Activated CD8-positive, alpha-beta memory T cell treated with anti-CD3 and anti-CD28 coated beads for 36 hours (primary cell): Measurements from ENCODE around the gene COL8A1. TPM values are rescaled to one million over a fixed set of nuclear protein-coding genes. Genes with fewer than 3 reads are reported as not detected.
"Not testable (repeated sequence)": the region's sequence is repeated elsewhere in the genome, so short reads cannot be mapped to it uniquely, and the experiment has no call there.

Experiments
- CTCF ChIA-PET: fragments of 350-600 bp; sonication (Branson Sonifier 250); formaldehyde crosslinking; loops from one replicate; lab custom pipeline; 2021; ENCODE audit warnings: antibody characterized with exemption; lab: Charles Lee
- POLR2A ChIA-PET: fragments of 350-600 bp; sonication (Branson Sonifier 250); formaldehyde crosslinking; loops from one replicate; lab custom pipeline; 2021; ENCODE audit warnings: antibody characterized with exemption; lab: Charles Lee
- total RNA-seq, 2 experiments: library from RNA; stranded (reverse); gene quantifications; one replicate each; pipeline ENCODE4 v1.2.3, GENCODE V29; 2021

The COL8A1 gene
- total RNA-seq, 2 experiments from 2014 or later, result 0.06 TPM; not detected in 1

DNA sequence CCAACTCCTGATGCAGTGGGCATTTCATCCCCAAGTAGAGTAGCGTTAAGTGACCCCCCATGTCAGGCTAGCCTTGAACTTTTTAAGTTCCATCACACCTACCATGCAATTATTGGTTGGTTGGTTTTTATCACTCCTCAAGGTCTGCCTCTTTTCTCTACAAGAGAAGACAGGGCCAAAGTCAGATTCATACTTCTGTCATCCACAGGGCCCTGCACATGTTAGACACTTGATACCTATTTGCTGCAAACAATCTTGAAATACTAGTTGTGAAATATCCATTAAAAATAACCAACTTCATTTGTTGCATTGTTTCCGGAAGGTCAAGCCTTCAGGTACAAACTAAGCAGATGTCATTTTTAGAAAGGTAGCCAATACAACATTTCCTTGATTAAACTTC lies 180.4 kb downstream of the COL8A1 start:
- ChIA-PET CTCF (interaction anchor here (1.1 to 1.8 kb wide), 2 partner anchors 11 to 13 kb away, joined by 4 to 8 read pairs; no protein-coding TSS in a partner anchor), POLR2A (no interaction called here)

DNA sequence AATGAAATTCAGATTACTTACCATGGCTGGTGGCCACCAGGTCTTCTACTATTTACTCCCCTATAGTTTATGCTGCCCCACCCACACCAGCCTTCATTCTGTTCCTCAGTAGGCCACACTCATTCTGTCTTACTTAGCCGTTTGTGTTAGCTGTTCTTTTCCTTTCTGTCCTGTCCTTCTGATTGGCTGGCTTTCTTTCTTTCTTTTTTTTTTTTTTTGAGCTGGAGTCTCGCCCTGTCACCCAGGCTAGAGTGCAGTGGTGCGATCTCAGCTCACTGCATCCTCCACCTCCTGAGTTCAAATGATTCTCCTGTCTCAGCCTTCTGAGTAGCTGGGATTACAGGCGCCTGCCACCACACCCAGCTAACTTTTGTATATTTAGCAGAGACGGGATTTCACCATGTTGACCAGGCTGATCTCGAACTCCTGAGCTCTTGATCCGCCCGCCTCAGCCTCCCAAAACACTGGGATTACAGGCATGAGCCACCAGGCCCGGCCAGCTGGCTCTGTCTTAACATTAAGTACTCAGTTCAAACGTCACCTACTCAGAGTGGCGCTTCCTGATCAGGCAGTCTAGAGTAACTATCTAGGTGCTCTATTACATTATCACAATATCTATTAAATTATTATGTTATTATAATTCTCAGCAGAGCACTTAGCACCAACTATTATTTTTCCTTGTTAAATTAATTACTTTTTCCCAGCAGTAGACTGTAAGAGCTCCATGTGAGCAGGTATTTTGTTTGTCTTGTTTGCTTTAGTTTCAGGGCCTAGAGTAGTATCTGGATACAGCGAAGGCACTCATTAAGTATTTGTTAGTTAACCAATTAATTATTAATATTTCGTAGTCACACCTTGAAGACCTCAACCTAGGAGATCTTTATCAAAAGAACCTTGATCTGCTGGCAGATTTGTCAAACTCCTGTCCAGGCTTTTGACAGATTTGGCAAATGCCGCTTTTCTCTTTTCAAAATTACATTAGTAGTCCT lies 185.6 kb downstream of the COL8A1 start:
- ChIA-PET POLR2A (interaction anchor here (0.6 kb wide), 1 partner anchor 266 kb away, joined by 3 read pairs; no protein-coding TSS in a partner anchor), CTCF (interaction anchor here (1.1 to 1.4 kb wide), 2 partner anchors 8 to 52 kb away, joined by 3 to 5 read pairs; no protein-coding TSS in a partner anchor)

DNA sequence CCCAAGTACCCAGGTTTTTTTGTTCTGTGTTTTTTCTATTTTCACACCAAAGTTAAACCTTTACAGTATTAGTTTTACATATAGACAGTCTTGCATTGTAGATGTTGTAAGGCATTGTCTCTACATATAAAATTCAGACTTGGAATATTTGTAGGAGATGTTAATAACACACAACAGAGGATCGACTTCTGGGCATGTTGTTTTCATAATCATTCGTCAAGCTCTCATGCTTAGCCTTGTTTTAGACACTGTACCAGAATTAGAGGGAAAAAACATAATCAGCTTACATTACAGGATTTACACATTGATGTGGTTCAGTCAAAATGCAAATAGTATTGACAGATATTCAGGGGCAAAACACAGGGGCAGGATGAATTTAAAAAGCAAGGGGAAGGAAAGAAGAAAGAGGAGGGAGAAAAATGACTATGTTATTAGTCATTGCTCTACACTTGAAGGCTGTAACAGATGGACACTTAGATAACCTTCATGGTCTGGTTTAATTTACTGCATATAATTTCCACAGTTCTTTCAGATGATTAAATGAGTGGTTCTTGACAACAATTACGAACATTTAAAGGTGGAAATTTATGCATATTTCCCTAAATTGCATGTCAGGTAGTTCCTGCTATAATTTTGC lies 186.7 kb downstream of the COL8A1 start:
- POLR2A ChIA-PET, result no interaction called here
- CTCF ChIA-PET, result no interaction called here

DNA sequence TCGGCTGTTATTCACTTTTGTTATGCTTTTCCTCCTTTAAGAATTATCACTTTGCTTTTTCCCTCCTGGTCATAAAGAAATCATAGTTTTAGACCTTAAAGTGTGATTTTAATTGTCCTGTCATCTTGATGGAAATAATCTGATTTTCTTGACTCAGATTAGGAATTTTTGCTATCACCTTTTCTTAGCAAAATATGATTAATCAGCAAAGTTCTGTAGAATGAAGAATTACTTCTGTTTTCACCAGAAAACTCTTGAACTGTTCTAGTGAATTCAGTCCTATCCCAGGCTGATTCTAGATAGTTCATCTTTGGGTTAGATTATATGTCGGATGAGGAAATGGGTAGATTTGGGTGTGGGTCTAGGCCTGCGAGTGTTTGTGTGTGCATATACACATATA lies 191.4 kb downstream of the COL8A1 start:
- POLR2A ChIA-PET, result no interaction called here
- CTCF ChIA-PET, result no interaction called here

DNA sequence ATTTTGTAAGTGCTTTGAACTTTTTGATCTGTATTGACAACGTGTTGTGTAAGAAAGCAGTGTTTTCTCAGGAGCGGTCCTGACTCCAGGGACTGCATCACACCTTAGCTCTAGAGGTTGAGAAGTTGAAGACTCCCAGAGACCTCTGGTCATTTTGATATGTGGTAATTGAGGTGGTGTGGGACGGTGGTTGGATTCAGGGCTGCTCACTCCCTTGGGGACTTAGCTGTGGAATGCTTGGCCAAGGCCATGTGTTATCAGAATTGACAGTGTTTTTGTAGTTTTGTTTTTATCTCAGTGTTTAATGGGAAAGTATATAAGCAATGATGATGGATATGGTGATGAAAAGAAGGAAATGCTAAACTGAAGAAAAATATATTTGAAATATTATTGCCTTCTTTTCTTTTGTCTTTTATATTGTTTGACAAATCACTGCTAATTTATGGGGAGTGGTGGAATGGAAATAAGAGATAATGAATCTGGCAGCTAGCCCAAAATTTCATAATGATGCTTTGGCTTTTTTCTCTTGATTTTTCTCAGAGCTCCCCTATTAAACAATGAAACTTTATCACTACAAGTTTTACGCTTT lies 195.3 kb downstream of the COL8A1 start:
- ChIA-PET POLR2A (interaction anchor here (0.6 kb wide), 1 partner anchor 251 kb away, joined by 3 read pairs; no protein-coding TSS in a partner anchor), CTCF (interaction anchor here (0.5 to 2.8 kb wide), 4 partner anchors 347 to 1858 kb away, joined by 3 to 13 read pairs (median 3); no protein-coding TSS in a partner anchor)

DNA sequence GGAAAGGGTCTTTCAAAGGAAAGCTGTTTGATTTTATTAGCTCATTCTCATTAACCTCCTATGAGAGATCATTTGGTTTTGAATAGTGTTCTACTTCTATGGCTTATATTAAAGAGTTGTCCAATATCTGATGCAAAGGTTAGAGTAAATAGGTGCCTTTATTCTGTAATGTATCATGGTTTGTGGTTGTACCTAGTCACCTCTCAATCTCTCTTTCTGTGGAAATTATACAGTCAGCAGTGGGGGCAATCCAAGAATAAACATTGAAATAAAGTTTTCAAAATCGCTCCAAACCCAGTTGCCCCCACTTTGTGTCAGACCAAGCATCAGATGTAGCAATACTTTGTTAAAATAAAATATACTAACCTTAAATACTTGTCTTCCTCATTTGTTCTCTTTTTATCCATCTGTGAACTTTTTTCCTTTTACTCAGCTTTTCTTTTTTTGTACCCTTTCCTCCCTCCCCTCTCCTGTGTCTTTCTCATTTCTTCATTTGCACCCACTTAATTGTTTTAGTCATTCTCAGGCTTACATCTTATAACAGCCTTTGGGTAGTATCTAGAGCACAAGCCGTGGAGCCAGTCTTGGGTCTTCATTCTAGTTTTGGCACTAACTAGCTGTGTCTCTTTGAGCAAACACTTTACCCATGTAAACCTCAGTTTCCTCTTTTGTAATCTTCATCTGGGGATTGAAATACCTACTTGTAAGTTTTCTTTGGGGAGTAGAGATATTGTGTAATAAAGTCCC lies 196.0 kb downstream of the COL8A1 start:
- ChIA-PET CTCF (interaction anchor here (0.5 to 1.1 kb wide), 2 partner anchors 347 to 1857 kb away, joined by 3 read pairs; no protein-coding TSS in a partner anchor), POLR2A (no interaction called here)

DNA sequence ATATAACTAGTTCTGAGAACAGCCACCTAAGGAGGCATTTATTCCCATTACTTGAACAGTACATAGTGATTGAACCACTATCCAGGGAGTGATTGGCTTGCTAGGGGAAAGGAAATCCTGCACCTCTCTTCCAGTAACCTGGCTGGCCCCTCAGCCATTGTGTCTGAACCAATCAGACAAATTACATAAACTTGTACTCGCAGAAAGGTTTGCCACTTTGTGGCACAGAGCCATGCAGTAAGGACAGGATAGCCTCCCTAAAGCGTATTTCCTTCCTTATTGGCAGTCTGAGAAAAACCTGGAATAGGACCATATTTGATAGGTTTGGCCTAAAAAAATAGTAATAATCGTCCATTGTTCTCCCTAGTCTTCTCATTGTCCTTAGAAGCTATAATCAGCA lies 198.3 kb downstream of the COL8A1 start:
- ChIA-PET CTCF (no interaction called here), POLR2A (no interaction called here)

DNA sequence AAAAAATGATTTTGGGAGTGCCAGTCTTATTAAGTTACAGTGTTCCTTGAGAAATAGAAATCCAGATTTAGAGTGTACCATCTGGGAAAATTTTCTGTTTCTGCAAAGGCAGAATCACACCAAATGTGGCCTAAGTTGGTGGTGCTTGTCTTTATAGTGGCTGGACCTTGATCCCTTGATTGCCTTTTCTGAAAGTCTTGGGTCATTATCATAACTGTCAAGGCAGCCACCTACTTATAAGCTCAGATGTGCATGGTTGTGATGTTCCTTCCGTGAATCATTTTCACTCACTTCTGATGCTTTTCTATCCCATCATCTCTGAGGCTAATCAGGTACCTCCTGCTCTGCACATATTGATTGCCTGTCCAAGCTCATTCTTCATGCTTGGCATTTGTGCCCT lies 199.3 kb downstream of the COL8A1 start:
- POLR2A ChIA-PET, result no interaction called here

DNA sequence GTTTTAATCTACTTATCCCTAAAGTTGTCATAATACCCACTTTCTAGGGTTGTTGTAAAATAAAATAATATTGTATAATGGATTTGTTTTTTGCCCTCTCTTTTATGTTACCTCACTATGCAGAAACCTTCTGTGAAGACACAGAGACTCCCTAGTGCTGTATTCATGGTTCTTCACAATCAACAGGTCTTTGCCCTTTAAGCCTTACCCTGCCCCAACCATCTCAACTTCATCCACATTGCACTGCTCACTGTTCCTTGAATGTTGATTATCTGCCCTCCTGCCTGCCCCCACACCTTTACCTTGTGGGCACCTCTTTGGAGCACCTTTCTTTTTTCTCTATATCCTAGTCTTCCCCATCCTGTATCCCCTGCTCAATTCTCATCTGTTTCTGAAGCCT lies 200.4 kb downstream of the COL8A1 start:
- POLR2A ChIA-PET, result no interaction called here
- CTCF ChIA-PET, result no interaction called here

More for the DNA sequence above, 199.3 kb downstream of the COL8A1 start:
- CTCF ChIA-PET, result interaction anchor here (0.6 to 0.9 kb wide), 2 partner anchors 416 to 1299 kb away, joined by 3 to 5 read pairs; no protein-coding TSS in a partner anchor

DNA sequence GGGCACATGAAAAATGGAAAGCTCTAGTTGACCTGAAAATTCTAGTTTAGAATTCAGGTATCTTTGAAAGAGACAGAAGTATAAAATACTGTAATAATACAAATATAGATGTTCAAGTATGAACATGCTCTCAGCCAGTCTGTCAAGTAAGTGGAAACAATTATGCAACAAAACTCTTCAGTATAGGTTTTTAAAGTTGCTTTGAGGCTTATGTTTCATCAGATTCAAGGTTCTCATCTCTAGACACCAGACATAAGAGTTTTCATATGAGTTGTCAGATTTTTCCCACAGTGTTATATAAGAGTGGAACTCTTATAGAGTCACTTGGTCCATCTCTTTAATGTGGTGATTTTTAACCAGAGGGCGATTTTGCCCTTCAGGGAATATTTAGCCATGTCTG lies 201.2 kb downstream of the COL8A1 start:
- CTCF ChIA-PET, result interaction anchor here (0.8 kb wide), 1 partner anchor 9 kb away, joined by 5 read pairs; no protein-coding TSS in a partner anchor
- POLR2A ChIA-PET, result no interaction called here

DNA sequence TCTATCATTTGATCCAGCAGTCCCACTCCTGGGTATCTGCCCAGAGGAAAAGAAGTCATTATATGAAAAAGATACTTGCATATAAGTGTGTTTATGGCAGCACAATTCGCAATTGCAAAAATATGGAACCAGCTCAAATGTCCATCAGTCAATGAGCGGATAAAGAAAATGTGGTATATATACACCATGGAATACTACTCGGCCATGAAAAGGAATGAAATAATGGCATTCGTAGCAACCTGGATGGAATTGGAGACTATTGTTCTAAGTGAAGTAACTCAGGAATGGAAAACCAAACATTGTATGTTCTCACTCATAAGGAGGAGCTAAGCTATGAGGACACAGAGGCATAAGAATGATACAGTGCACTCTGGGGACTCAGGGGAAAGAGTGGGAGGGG lies 203.6 kb downstream of the COL8A1 start:
- POLR2A ChIA-PET, CTCF ChIA-PET: not testable (repeated sequence)

DNA sequence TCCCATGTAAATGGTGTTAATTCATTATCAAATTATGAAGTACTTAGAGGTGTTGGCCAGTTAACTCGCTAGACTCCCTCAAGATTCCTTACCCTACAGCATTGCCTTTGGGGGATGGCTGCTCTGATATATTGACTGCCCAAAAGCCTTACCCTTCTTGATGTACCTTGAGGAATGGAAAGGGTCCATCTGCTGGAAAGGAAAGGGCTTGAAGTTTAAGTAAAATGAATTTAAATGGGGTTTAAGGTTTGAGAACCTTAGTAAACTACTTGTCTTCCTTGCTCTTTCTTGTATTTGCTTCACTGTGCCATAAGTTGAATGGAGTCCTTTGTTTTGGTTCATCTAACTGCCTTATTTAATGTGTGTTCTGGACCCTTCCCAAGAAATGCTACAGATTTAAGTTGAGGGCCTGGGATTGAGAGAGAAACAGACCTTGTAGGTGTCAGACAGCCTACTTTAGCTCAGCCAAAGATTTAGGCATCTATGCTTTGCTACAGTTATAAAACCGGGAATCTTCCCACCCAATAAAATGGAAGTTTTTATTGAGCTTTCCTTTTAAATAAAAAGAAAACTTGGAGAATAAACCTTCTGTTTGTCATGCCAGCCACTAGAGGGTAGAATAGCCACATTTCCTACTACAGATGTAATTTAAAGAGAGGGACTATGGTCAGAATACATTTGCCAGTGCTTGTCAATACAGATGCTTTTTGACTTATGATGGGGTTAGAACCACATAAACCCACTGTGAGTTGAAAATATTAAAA lies 204.6 kb downstream of the COL8A1 start:
- CTCF ChIA-PET, result interaction anchor here (0.9 to 1.4 kb wide), 3 partner anchors 27 to 403 kb away, joined by 3 to 4 read pairs (median 3); no protein-coding TSS in a partner anchor
- POLR2A ChIA-PET, result no interaction called here

DNA sequence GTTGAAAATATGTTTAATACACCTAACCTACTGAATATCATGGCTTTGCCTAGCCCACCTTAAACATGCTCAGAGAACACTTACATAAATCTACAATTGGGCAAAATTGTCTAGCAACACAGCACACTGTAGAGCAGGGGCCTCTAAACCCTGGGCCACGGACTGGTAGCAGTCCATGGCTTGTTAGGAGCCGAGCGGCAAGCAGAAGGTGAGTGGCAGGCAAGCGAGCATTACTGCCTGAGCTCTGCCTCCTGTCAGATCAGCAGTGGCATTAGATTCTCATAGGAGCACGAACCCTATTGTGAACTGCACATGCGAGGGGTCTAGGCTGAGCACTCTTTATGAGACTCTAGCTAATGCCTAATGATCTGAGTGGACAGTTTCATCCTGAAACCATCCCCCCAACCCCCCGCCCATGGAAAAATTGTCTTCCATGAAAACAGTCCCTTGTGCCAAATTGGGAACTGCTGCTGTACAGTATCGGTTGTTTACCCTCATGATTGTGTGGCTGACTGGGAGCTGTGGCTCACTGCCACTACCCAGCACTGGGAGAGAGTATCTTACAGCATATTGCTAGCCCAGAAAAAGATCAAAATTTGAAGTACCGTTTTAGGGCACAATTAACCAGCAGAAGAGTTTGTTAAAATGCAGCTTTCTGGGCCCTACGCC lies 205.3 kb downstream of the COL8A1 start:
- ChIA-PET CTCF (interaction anchor here (0.7 to 1.4 kb wide), 4 partner anchors 26 to 421 kb away, joined by 3 to 4 read pairs (median 4); no protein-coding TSS in a partner anchor), POLR2A (no interaction called here)

DNA sequence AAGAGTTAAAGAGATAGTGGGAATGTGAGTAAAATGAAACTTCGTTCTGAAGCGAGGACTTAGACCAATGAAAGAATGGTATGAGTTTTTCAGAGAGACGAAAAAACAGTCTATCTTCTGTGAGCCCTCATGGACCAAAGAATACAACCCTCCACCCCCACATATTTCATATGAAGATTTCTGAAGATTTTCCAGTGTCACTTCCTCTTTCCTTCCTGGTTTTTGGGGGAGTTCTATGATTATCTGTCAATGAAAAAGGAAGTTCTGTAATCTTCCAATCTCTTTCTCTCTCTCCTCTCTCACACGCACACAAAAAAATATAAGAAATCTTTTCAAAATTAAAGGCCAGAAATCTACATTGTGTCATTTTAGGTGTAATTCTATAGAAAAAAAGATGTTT lies 206.9 kb downstream of the COL8A1 start:
- CTCF ChIA-PET, result no interaction called here
- POLR2A ChIA-PET, result no interaction called here

DNA sequence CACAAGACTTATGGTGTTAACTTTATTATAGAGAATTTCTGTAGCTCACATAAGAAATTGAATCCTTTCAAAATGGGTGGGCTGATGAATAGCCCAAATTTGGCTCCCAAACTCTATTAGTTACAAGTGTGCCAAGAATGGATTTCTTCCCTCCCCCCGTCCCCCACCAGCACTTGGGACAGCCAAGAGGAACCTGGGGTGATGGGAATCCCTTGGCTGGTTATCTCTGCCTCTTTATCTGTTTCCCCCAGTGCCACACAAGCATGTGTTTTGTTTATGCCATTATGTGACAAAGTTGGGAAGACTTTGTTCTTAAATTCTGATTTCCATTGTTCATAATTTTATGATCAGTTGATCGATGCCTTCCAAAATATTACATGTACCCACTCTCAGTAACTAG lies 207.6 kb downstream of the COL8A1 start:
- CTCF ChIA-PET, result no interaction called here
- POLR2A ChIA-PET, result no interaction called here

DNA sequence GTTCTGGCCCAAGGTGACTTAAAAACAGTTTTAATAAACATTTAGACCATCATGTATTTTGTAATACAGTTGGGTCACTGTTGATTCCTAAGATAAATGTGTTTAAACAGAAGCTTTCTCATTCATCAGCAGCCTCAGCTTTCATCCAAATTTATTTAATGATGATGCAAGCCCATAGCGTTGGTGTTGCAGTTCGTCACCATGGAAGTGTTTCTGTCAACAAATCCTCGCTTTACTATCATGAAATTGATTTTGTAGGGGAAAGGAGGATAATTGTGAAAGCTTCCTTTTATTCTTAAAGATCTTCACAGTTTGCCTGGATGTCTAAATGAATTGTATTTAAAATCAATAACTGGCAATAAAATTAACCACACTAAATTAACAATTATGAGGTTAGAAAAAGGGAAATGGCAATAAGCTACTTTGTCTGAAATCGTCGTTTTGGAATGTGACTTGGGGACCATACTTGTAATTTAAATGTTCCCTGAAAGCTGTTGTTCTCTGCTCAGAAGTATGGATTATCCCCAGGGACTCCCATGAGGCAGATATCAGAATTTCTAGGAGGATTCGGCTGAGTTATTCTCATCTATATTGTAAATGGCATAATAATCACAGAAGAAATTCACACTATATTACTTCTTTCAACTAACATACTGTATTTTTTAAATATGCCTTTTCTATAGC lies 208.2 kb downstream of the COL8A1 start:
- ChIA-PET POLR2A (no interaction called here), CTCF (interaction anchor here (1.4 kb wide), 1 partner anchor 15 kb away, joined by 6 read pairs; no protein-coding TSS in a partner anchor)

DNA sequence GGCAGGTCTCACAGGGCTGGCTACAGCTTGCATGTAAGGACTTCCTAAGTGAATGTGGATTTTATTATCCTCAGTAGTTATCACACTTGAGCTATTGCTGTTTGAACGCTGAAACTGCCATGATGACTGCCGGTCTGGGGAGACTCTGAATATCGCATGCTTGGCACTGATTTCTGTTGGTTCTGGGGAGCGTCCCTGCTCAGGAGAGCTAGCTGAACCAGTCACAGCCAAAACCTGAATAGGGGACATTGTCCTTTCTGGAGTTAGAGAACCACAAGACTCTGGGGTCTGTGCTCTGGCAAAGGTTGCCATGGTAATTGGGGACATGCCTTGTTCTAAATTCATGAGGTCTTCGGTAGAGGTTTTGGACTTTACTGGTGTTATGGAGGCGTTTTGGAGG lies 210.0 kb downstream of the COL8A1 start:
- ChIA-PET CTCF (no interaction called here), POLR2A (no interaction called here)
